Mucosa of gallbladder (tissue), 1 donor: ENCODE data around the gene NAA25. TPM values are rescaled to one million over a fixed set of nuclear protein-coding genes. Genes with fewer than 3 reads are reported as not detected.
A peak's percentile ranks its signal among the peaks of the same experiment; 100 is the strongest.

Experiments
- DNase-seq: peaks from one replicate; pipeline ENCODE4 v3.0.0-alpha.2; 2020; ENCODE audit warnings: low spot score
- total RNA-seq: library from RNA; stranded (reverse); gene quantifications from one replicate; pipeline ENCODE4 v1.2.1, GENCODE V29; 2021
- donor health status: DM: no; HTN: no; CAD: no.

NAA25 gene
- 15.8 TPM for total RNA-seq

- DNase-seq = peak; percentile 88
Measured at GRCh38 chr12:112108202-112109079, at the start of gene NAA25. TSS of gene NAA25 (minus strand) at chr12:112108783. CDS start at chr12:112108773, 10 bp downstream.

GRCh38 chr12:112153893-112154219, 45.3 kb upstream of the NAA25 start:
- no peak for DNase-seq

GRCh38 chr12:112153181-112153892, 44.8 kb upstream of the NAA25 start:
- DNase-seq = no peak

- DNase-seq = no peak
Measured at GRCh38 chr12:112151766-112152541, 43.4 kb upstream of the NAA25 start.

GRCh38 chr12:112149596-112149995, 41.0 kb upstream of the NAA25 start:
- peak; percentile 22 for DNase-seq

GRCh38 chr12:112148031-112148513, 39.5 kb upstream of the NAA25 start:
- DNase-seq = no peak

GRCh38 chr12:112146123-112146522, 37.5 kb upstream of the NAA25 start:
- no peak for DNase-seq

GRCh38 chr12:112140728-112141127, 32.1 kb upstream of the NAA25 start:
- no peak for DNase-seq

- no peak for DNase-seq
Measured at GRCh38 chr12:112134731-112135130, 26.1 kb upstream of the NAA25 start.

- DNase-seq = no peak
Measured at GRCh38 chr12:112133418-112133817, 24.8 kb upstream of the NAA25 start.

GRCh38 chr12:112131686-112132085, 23.1 kb upstream of the NAA25 start:
- no peak for DNase-seq

- DNase-seq = no peak
Measured at GRCh38 chr12:112130441-112130998, 21.9 kb upstream of the NAA25 start.

- DNase-seq = no peak
Measured at GRCh38 chr12:112126911-112127310, 18.3 kb upstream of the NAA25 start.

- no peak for DNase-seq
Measured at GRCh38 chr12:112126000-112126438, 17.4 kb upstream of the NAA25 start.

GRCh38 chr12:112125250-112125999, 16.8 kb upstream of the NAA25 start, which contains the start of gene TRAFD1:
TSS of gene TRAFD1 (plus strand) at chr12:112125560. CDS start at chr12:112130523, 4,963 bp downstream.
- DNase-seq = peak; percentile 97

- DNase-seq = no peak
Measured at GRCh38 chr12:112124918-112125249, 16.3 kb upstream of the NAA25 start.

GRCh38 chr12:112122823-112123690, 14.5 kb upstream of the NAA25 start:
- DNase-seq = no peak

- peak; percentile 43 for DNase-seq
Measured at GRCh38 chr12:112121780-112122565, 13.4 kb upstream of the NAA25 start.

GRCh38 chr12:112117685-112118084, 9.1 kb upstream of the NAA25 start:
- DNase-seq = no peak
